Measurements from ENCODE around the gene TIE1.

The TIE1 gene

DNA sequence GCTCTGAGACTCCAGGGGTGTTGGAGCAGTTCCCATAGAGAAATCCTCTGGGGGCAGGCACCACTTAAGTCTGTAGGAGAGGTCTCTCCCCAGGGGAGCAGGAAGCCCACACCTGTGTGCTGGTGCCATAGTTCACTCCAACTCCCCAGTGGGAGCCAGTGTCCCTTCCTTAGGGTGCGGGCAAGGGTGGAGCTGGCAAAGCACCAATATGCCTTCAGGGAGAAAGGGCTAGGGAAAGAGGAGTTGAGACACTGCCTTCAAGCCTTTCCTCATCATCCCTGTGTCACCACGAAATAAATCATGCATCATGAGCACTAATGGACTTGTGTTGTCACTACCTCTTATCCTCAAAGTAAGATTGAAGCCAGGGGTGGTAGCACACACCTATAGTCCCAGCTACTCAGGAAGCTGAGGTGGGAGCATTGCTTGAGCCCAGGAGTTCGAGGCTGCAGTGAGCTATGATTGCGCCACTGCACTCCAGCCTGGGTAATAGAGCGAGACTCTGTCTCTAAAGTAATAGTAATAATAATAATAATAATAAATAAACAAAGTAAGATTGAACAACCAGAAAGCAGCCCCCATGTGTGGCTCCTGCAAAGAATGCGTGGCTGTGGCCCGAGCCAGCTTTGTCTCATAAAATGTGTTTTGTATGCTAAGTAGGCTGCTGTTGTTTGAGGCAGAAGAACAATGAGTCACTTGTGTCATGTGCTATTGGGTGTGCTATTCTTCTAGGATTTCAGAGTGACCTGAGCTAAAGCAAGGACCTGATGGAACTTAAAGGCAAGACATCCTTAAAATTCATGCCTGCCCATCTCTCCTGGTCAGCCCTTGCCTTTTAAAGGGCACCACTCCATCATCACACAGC, 6.7 kb upstream of the TIE1 start:
- DNase-seq (ENCODE audit: low spot score) = peak; percentile 62

DNA sequence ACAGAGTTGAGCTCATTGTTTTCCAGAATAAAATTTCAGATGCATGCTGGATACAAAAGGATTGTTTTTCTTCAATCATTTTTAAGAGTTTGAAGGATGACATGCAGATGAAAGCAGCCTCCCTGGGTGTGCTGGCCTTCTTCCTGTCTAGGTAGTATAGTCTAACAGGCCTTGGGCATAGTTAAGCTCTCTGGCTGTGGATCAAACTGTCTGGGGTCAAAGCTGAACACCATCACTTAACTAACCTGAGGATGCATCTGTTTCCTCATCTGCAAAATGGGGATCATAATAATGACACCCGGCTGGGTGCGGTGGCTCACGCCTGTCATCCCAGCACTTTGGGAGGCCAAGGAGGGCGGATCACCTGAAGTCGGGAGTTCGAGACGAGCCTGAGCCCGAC, 6.0 kb upstream of the TIE1 start:
- DNase-seq (ENCODE audit: low spot score) = no peak

DNA sequence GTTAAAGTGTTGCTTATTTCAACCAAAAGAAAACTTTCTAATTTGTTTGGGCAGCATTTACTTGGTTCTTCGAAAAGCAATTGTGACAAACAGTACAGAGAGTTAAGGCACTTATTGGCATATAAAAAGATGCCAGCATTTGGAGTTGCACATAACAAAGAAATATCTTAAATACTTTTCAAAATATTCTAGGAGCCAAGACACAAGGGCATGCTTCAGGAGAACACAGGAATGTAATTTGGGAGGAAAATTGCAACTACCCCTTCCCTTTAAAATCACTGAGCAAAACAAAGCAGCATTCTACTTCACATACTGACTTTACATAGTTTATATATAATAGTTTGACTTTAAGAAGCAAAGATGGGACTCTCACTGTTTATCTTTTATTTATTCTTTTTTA, 4.6 kb upstream of the TIE1 start:
- DNase-seq (ENCODE audit: low spot score) = no peak

DNA sequence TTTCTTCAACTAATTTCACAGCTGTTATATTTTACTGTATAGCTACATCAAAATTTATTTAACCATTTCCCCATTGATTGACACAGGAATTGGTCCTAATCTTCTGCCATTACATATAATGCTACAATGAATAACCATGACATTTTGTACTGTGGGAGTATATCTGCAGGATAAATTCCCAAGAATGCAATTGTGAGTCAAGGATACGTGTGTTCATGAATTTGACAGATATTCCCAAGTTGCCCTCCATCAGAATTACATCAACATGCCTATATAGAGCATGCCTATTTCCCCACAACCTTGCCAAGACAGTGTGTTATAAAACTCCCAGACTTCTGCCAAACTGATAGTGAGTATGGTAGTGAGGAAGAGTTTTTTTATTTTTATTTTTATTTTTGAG, 2.7 kb upstream of the TIE1 start:
- DNase-seq (ENCODE audit: low spot score) = no peak

DNA sequence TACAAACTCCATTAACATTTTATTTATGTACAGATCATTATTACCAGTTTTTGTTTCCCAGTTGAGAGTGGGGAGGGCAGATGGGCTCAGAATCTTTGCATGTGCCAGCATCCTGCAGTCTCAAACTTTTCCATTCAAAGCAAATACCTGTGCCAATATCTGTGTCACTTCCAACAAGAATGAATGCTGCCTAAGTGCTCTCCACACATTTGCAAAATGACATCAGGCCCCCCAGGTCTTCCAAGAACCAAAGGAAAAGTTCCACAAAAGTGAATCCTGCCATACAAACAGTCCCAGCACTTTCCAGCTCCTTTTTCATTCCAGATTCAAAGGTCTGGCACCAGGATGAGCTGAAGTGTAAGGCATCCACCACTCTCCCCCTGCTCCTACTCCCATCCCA, 1.7 kb upstream of the TIE1 start:
- no peak for DNase-seq (ENCODE audit: low spot score)

DNA sequence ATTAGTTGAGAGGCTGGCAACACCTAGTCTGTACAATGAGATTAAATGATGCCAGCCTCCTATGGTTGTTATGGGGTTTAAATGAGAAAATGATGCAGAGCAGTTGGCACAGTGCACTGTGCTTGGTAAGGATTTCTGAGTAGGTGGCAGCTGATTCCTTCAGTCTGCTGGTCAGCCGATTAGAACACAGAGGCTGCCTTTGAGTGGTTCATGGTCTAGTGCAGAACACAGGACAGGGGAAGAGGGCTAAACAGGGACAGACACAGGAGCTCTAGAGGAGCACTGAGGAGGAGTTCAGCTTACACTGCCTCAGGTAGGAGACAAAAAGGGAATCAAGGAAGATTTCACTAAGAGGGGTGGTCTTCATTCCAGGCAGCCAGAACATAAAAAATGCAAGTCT, 1.4 kb downstream of the TIE1 start:
- DNase-seq (ENCODE audit: low spot score) = no peak

DNA sequence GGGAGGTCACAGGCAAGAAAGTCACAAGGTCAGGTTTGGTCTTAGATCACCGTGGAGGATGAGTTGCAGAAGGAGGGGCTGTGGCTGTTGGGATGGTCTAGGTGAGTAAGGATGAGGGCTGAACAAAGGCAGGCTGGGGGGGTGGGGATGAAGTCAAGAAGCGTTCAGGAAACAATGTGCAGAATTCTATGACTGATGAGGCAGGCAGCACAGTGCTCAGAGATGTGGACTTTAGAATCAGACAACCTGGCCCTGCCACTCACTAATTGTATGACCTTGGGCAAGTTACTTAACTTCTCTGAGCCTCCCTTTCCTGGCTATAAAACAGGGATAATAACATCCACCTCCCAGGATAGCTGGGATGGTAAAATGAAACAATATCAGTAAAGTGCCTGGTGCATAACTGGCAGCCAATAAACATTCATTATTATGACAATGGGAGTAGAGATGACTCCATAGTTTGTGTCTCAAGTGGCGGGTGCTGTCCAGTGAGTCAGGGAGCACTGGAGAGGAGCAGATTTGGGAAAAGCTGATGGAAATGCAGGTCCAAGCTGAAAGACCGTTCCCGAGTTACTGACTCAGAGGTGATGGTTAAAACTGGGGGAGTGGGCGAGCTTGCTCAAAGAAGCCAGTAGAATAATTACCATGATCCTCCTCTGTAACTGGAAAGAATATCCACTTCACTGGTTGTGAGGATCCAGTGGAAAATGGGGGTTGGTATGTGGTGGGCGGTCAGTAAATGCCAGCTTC, 2.1 kb downstream of the TIE1 start:
- peak; percentile 26 for DNase-seq (ENCODE audit: low spot score)

DNA sequence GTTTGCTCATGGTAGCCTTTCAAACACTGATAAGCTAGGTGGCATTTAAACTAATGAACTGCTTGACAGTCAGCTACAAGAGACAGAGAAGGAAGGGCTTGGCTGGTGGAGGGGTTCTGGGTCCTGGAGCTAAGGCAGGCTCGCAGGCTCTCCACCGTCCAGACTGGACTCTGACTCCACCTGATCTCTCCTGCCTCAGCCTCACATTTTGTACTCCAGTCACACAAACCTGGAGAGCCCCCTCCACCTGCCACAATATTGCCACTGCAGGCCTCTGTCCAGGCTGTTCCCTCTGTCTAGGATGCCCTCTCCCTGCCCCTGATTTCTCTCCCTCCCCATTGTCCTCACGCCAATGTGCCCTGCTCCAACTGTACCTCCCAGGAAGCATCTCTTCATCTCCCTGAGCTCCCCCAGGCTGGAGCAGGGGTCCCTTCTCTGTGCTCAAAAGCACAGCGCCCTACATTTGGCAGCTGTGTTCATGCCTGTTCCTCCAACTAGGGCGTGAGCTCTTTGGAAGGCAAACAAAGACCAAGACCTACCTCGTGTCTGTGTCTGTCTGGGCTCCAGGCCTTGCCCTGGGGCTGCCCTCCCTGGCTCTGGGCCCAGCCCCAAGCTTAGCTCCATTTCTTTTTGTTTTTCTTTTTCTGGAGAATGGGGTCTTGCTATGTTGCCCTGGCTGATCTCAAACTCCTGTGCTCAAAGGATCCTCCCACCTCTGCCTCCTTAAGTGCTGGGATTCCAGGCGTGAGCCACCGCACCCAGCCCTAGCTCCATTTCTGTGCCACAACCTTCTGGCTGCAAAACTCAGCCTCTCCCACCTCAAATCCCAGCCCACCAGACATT, 2.9 kb downstream of the TIE1 start:
- no peak for DNase-seq (ENCODE audit: low spot score)

DNA sequence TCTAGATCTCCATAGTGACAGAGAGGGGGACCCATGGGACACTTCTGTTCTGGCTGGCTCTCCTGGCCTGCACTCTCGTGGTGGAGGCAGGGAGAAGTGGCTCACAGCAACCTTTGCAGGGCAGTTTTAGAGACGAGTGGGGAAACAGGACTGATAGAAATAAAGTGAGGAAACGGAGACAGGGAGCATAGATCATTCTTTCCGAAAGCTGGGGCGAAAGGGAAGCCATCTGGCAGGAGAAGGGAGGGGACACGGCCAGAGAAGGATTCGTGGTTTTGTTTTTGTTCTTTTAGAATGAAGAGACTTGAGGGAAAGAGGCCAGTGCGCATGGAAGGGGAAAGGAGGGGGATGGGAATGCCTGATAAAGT, 3.5 kb downstream of the TIE1 start:
- no peak for DNase-seq (ENCODE audit: low spot score)

DNA sequence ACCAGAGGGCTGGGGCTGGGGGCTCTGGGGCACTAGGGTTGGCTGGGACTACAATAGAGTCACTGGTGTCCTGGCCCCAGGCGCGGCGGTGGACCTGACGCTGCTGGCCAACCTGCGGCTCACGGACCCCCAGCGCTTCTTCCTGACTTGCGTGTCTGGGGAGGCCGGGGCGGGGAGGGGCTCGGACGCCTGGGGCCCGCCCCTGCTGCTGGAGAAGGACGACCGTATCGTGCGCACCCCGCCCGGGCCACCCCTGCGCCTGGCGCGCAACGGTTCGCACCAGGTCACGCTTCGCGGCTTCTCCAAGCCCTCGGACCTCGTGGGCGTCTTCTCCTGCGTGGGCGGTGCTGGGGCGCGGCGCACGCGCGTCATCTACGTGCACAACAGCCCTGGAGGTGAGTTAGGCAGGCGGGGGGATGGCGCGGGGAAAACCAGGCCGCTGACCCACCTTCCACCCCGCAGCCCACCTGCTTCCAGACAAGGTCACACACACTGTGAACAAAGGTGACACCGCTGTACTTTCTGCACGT, 4.1 kb downstream of the TIE1 start:
- DNase-seq (ENCODE audit: low spot score) = no peak

DNA sequence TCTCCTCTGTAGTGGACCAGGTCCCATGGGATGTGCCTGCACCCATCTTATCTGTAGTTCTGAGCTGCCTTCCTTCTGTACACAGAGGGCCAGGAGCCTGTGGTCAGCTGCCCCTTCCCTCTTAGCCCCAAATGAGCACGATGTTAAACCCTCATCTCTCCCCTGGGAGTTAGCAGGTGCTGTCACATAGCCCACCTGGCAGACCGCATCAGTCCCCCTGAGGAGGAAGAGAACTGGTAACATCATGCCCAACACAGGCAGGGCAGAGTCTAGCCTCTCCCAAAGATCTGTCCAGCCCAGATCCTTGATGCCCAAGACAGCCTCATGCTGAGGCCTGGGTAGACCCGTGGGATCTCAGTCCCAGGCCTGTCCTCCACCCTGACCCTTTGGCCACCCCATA, 4.7 kb downstream of the TIE1 start:
- DNase-seq (ENCODE audit: low spot score) = no peak

DNA sequence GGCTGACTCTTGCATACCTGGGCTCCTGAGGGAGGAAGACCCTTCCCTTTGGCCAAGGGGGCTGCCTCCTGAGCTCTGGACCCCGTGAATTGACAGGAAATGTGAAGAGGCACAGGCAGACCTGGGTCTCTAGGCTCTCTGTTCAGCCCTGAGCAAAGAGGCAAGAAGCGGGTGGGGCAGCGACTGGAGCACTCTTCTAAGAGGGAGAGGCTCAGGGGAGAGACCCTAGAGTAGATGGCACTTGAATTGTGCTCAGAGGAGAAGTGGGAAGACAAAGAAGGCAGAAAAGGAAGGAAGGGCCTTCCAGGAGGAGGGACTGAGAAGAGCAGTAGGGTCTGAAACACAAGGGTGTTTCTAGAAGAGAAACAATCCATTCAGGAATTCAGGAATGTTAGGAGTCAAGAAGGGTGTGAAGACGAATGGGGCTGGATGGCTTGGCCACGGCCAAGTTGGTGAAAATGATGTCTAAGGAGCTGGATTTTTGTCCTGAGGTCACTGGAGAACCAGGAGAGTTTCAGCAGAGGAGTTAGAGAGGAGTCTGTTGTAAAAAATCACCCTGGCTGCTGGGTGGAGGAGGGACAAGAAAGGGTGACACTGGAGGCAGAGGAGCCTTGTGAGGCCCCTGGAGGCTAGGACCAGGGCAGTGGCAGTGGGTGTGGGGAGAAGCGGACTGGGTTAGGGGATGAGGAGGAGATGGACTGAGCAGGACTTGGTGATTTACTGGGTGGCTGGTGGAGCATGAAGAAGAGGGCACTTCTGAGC, 5.3 kb downstream of the TIE1 start:
- no peak for DNase-seq (ENCODE audit: low spot score)

DNA sequence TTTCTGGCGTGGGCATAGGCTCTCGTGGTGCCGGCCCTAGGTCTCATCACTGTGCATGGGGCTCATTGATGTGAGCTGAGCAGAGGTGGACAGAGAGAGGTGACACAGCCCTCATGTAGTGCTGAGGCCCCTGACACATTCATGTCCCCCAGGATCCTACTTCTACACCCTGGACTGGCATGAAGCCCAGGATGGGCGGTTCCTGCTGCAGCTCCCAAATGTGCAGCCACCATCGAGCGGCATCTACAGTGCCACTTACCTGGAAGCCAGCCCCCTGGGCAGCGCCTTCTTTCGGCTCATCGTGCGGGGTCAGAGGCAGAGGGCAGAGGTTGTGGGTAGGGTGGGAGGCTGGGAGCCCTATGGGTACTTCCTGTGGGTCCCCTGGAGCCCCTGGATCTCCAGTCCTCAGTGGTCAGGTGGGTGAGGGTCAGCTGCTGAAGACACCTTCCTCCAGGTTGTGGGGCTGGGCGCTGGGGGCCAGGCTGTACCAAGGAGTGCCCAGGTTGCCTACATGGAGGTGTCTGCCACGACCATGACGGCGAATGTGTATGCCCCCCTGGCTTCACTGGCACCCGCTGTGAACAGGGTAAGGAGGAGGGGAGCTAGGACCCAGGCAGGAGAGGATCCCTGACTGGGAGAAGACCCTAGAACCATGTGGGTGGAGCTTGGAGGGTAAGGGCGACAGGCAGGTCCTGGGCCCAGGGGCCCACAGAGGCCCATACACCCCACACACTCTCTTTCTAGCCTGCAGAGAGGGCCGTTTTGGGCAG, 6.1 kb downstream of the TIE1 start:
- no peak for DNase-seq (ENCODE audit: low spot score)

DNA sequence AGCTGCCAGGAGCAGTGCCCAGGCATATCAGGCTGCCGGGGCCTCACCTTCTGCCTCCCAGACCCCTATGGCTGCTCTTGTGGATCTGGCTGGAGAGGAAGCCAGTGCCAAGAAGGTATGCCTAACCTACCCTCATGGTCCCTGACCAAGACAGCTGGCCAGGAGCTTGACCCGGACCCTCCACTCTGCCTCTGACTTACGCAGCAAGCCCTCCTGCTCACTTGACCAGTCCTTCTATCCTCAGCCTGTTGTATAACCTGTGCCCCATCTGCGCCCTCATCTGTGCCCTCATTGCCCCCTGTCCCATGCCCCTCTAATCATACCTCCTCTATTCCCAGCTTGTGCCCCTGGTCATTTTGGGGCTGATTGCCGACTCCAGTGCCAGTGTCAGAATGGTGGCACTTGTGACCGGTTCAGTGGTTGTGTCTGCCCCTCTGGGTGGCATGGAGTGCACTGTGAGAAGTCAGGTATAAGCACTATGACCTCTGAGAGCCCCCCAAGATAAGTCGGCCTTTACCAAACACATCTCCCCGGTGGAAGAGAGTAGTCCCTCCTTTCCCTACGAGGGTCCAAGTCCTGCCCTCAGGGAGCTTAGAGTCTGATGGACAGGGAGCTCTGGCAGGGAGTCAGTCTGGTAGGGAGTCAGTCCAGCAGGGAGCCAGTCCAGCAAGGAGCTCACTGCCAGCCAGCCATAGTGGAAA, 6.8 kb downstream of the TIE1 start:
- no peak for DNase-seq (ENCODE audit: low spot score)

DNA sequence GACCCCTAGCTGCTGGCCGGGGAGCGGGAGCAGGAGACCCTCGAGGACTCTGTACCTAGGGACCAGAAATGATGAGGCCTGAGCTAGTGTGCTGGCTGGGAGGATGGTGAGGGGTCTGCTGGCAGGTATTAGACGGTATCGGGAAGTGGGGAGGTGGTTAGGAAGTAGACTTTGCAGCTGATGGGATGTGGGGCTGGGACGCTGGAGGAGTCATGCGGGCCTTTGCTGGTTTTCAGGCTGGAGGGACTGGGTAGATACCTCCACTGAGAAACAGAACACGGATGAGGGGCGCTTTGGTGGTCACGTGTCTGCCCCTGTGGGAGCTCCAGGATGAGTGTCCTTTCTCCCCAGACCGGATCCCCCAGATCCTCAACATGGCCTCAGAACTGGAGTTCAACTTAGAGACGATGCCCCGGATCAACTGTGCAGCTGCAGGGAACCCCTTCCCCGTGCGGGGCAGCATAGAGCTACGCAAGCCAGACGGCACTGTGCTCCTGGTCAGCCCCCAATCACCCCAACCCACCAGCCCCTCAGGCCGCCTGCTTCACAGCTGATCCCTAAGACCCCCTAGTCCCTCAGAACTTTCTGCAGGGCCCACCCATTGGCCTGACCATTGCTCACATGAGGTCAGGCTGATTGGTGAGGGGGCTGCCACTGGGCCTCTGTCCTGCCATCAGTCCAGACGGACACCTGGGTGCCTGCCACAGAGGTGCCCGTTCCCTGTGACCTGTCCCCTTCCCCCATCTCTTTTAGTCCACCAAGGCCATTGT, 8.0 kb downstream of the TIE1 start:
- DNase-seq (ENCODE audit: low spot score) = no peak

DNA sequence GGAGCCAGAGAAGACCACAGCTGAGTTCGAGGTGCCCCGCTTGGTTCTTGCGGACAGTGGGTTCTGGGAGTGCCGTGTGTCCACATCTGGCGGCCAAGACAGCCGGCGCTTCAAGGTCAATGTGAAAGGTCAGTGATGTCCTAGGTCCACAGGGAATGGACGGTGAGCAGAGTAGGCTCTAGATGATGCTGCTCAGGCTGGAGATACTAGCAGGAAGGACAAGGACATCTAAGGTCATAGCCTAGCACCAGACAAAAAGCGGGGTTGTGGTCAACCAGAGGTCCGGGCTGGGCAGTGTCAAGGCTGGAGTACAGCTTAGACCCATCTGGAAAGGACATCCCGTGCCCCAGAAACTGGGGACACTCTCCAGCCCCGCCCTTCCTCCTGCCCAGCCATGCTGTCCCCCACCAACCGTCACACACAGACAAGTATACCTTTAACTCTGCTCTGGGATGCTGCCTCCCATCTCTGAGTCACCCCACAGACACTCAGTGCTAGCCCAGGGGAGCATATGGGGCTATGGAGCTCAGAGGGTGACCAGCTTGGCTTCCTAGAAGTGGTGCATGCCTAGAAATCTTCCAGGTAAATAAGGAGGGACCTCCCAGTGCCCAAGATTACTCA, 8.7 kb downstream of the TIE1 start:
- DNase-seq (ENCODE audit: low spot score) = peak; percentile 45

DNA sequence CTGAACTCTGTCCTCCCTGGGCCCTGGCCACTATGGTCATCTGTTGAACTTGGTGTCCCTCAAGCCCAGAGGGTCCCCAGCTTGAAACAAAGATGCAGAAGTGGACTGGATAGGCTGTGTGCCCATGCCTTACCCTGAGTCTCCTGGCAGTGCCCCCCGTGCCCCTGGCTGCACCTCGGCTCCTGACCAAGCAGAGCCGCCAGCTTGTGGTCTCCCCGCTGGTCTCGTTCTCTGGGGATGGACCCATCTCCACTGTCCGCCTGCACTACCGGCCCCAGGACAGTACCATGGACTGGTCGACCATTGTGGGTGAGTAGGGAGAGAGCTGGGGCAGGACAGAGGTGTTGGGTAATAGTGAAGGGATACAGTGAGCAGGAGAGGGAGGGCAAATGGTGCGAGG, 10.7 kb downstream of the TIE1 start:
- DNase-seq (ENCODE audit: low spot score) = no peak

DNA sequence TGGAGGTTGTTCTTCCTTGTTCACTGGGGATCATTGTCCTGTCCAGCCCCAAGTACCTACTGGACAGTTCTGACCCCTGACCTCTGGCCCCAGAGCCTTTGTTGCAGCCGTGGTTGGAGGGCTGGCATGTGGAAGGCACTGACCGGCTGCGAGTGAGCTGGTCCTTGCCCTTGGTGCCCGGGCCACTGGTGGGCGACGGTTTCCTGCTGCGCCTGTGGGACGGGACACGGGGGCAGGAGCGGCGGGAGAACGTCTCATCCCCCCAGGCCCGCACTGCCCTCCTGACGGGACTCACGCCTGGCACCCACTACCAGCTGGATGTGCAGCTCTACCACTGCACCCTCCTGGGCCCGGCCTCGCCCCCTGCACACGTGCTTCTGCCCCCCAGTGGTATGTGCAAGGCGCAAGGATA, 11.4 kb downstream of the TIE1 start:
- no peak for DNase-seq (ENCODE audit: low spot score)

Data from kidney tubule cell (primary cell).